Gastrocnemius medialis (tissue), 4 donors: ENCODE measurements around the gene COPG1. TPM values are rescaled to one million over a fixed set of nuclear protein-coding genes. Genes with fewer than 3 reads are reported as not detected.

Source experiments
- ATAC-seq, 2 donors: fragments of 150-250 bp; one replicate each; pipeline ENCODE4 v1.9.1; 2016
- DNase-seq, 2 donors: peaks; one replicate each; pipeline ENCODE4 v3.0.0-alpha.2; 2019
- H3K27ac ChIP-seq, 4 donors: fragments of 200-600 bp; sonication (generic); 1 replicate in 1 of 4; 2 replicates in 3 of 4; pipeline ENCODE4 v1.5.1; 2016 to 2018; ENCODE audit warnings: mild to moderate bottlenecking in 2 of 4, moderate library complexity in 1 of 4
- H3K27me3 ChIP-seq, 3 donors: fragments of 200-600 bp; sonication (generic) in 2 of 3; 1 replicate in 1 of 3; 2 replicates in 2 of 3; pipeline versions ENCODE4 v1.5.1 to v1.6.0; 2016 to 2019; ENCODE audit warnings: mild to moderate bottlenecking in 1 of 3, moderate library complexity in 1 of 3
- H3K36me3 ChIP-seq, 2 donors: fragments of 200-600 bp; sonication (generic) in 1 of 2; one replicate each; pipeline ENCODE4 v1.5.1; 2017 to 2018
- H3K4me1 ChIP-seq, 2 donors: fragments of 200-600 bp; sonication (generic) in 1 of 2; one replicate each; pipeline ENCODE4 v1.5.1; 2016 to 2017; ENCODE audit warnings: mild to moderate bottlenecking in 2 of 2
- H3K4me3 ChIP-seq, 4 donors: fragments of 200-600 bp; sonication (generic) in 3 of 4; 1 replicate in 1 of 4; 2 replicates in 3 of 4; pipeline ENCODE4 v1.5.1; 2016 to 2019; ENCODE audit warnings: mild to moderate bottlenecking in 2 of 4
- H3K9me3 ChIP-seq, 3 donors: fragments of 200-600 bp; sonication (generic) in 2 of 3; 1 replicate in 1 of 3; 2 replicates in 2 of 3; pipeline ENCODE4 v1.5.1; 2016 to 2019
- CTCF ChIP-seq, 5 experiments: fragments of 450-650 bp in 3 of 5; fragments of 200-600 bp in 2 of 5; sonication (generic) in 2 of 5; IDR thresholded peaks in 4 of 5; conservative IDR thresholded peaks in 1 of 5; 1 replicate in 4 of 5; 2 replicates in 1 of 5; pipeline ENCODE4 v1.5.1; 2016 to 2019; ENCODE audit warnings: antibody characterized with exemption in 5 of 5, mild to moderate bottlenecking in 3 of 5, moderate library complexity in 3 of 5
- POLR2A ChIP-seq, 2 donors: fragments of 450-650 bp; IDR thresholded peaks; one replicate each; pipeline ENCODE4 v1.6.1; 2017; ENCODE audit warnings: antibody characterized with exemption in 2 of 2, mild to moderate bottlenecking in 2 of 2, moderate library complexity in 2 of 2
- in situ Hi-C, 4 donors: fragments of 200-750 bp; cut with MboI; loops; one replicate each; pipeline versions ENCODE4 v1.15.0 to v1.8.0; 2017; ENCODE audit warnings: low sequenced_read_pairs in 4 of 4
- intact Hi-C: fragments of 100-400 bp; cut with DNase I; formaldehyde crosslinking; loops from one replicate; pipeline ENCODE4 v1.15.1; 2023; ENCODE audit warnings: low total_unique reads
- total RNA-seq, 4 donors: library from RNA; depleted of rRNA; stranded (reverse); fragments of >200 nt; gene quantifications; one replicate each; pipeline versions ENCODE4 v1.1.0 to v1.2.3, GENCODE V29; 2016

The COPG1 gene
- total RNA-seq, 4 donors from 2014 or later = 59.7 to 101 (median 79.8) TPM

GRCh38 chr3:129231331-129232119, 17.9 kb upstream of the COPG1 start:
- ATAC-seq (no peak), DNase-seq (no peak)
- Histone ChIP-seq H3K27me3 (no peaks in the 10 kb centered on the region), H3K4me3 (no peak overlapping the region), H3K9me3 (no peaks in the 10 kb centered on the region), H3K4me1 (peaks cover 25 to 28% of the 10 kb centered on the region in 2 donors), H3K36me3 (no peaks in the 10 kb centered on the region), H3K27ac (peak overlapping the region in 1 of 4 donors; percentile 9)
- TF ChIP-seq POLR2A (IDR thresholded peaks at IDR 0.05) (no peak), CTCF (IDR thresholded peaks at IDR 0.05 in 4 of 5, conservative IDR thresholded peaks at IDR 0.05 in 1 of 5) (no peak)
- intact Hi-C loops = no loop called here
- in situ Hi-C loops = no loop called here

GRCh38 chr3:129233538-129233937, 15.9 kb upstream of the COPG1 start:
- H3K4me1 ChIP-seq = peaks cover 8 to 13% of the 10 kb centered on the region in 2 donors
- in situ Hi-C loops = no loop called here
- DNase-seq (peak; percentile 18 to 56), ATAC-seq (no peak)
- no peaks in the 10 kb centered on the region for H3K36me3 ChIP-seq
- no peaks in the 10 kb centered on the region for H3K9me3 ChIP-seq
- H3K27ac ChIP-seq = peak overlapping the region in 1 of 4 donors; percentile 26
- no peak overlapping the region for H3K4me3 ChIP-seq
- intact Hi-C loops = no loop called here
- H3K27me3 ChIP-seq = no peaks in the 10 kb centered on the region
- TF ChIP-seq POLR2A (IDR thresholded peaks at IDR 0.05) (no peak), CTCF (IDR thresholded peaks at IDR 0.05 in 4 of 5, conservative IDR thresholded peaks at IDR 0.05 in 1 of 5) (no peak)

GRCh38 chr3:129234441-129234840, 15.0 kb upstream of the COPG1 start:
- TF ChIP-seq POLR2A (IDR thresholded peaks at IDR 0.05) = no peak
- no peak for TF ChIP-seq CTCF (IDR thresholded peaks at IDR 0.05 in 4 of 5, conservative IDR thresholded peaks at IDR 0.05 in 1 of 5)
- ATAC-seq (no peak), DNase-seq (no peak)
- intact Hi-C loops (no loop called here), in situ Hi-C loops (no loop called here)
- Histone ChIP-seq H3K4me3 (no peak overlapping the region), H3K4me1 (peaks cover 0 to 5% of the 10 kb centered on the region in 2 donors), H3K27ac (no peak overlapping the region), H3K36me3 (no peaks in the 10 kb centered on the region), H3K9me3 (no peaks in the 10 kb centered on the region), H3K27me3 (no peaks in the 10 kb centered on the region)

- Histone ChIP-seq H3K27ac (no peak overlapping the region), H3K27me3 (no peaks in the 10 kb centered on the region), H3K4me3 (no peak overlapping the region), H3K9me3 (no peaks in the 10 kb centered on the region), H3K4me1 (no peaks in the 10 kb centered on the region), H3K36me3 (no peaks in the 10 kb centered on the region)
- intact Hi-C loops (no loop called here), in situ Hi-C loops (no loop called here)
- DNase-seq = no peak
- ATAC-seq = no peak
- TF ChIP-seq CTCF (IDR thresholded peaks at IDR 0.05 in 4 of 5, conservative IDR thresholded peaks at IDR 0.05 in 1 of 5) (no peak), POLR2A (IDR thresholded peaks at IDR 0.05) (no peak)
Measured at GRCh38 chr3:129235344-129235917, 14.0 kb upstream of the COPG1 start.
